ENCODE results near the gene BRINP3. TPM values are rescaled to one million over a fixed set of nuclear protein-coding genes. Genes with fewer than 3 reads are reported as not detected.
"Not testable (repeated sequence)": the region's sequence is repeated elsewhere in the genome, so short reads cannot be mapped to it uniquely, and the experiment has no call there.

Gene BRINP3
- total RNA-seq, 1 donor, result not detected

GRCh38 chr1:190169311-190170067 lies 308.2 kb downstream of the BRINP3 start:
- H3K4me1 ChIP-seq (ENCODE audit: insufficient read depth, low read length), result no peaks in the 10 kb centered on the region
- H3K9me3 ChIP-seq (ENCODE audit: low read depth, low read length), result no peaks in the 10 kb centered on the region
- no peak overlapping the region for H3K4me3 ChIP-seq (ENCODE audit: low read length)
- no peaks in the 10 kb centered on the region for H3K27me3 ChIP-seq (ENCODE audit: insufficient read depth, low read length)

- Histone ChIP-seq H3K9me3 (ENCODE audit: low read depth, low read length) (no peaks in the 10 kb centered on the region), H3K4me3 (ENCODE audit: low read length) (no peak overlapping the region), H3K4me1 (ENCODE audit: insufficient read depth, low read length) (no peaks in the 10 kb centered on the region), H3K27me3 (ENCODE audit: insufficient read depth, low read length) (no peaks in the 10 kb centered on the region)
Observed at GRCh38 chr1:190168893-190169280, 308.8 kb downstream of the BRINP3 start.

- Histone ChIP-seq H3K27me3 (ENCODE audit: insufficient read depth, low read length) (no peaks in the 10 kb centered on the region), H3K4me1 (ENCODE audit: insufficient read depth, low read length) (no peaks in the 10 kb centered on the region), H3K4me3 (ENCODE audit: low read length) (no peak overlapping the region), H3K9me3 (ENCODE audit: low read depth, low read length) (no peaks in the 10 kb centered on the region)
Observed at GRCh38 chr1:190168116-190168892, 309.4 kb downstream of the BRINP3 start.

- no peaks in the 10 kb centered on the region for H3K27me3 ChIP-seq (ENCODE audit: insufficient read depth, low read length)
- H3K4me1 ChIP-seq (ENCODE audit: insufficient read depth, low read length), result no peaks in the 10 kb centered on the region
- H3K4me3 ChIP-seq (ENCODE audit: low read length), result no peak overlapping the region
- peaks cover 5% of the 10 kb centered on the region for H3K9me3 ChIP-seq (ENCODE audit: low read depth, low read length)
Observed at GRCh38 chr1:190159146-190159545, 318.5 kb downstream of the BRINP3 start.

GRCh38 chr1:190154744-190155143 lies 322.9 kb downstream of the BRINP3 start:
- peaks cover 5% of the 10 kb centered on the region for H3K9me3 ChIP-seq (ENCODE audit: low read depth, low read length)
- H3K4me1 ChIP-seq (ENCODE audit: insufficient read depth, low read length), result no peaks in the 10 kb centered on the region
- no peak overlapping the region for H3K4me3 ChIP-seq (ENCODE audit: low read length)
- no peaks in the 10 kb centered on the region for H3K27me3 ChIP-seq (ENCODE audit: insufficient read depth, low read length)

- Histone ChIP-seq H3K4me1 (ENCODE audit: insufficient read depth, low read length) (no peaks in the 10 kb centered on the region), H3K9me3 (ENCODE audit: low read depth, low read length) (no peaks in the 10 kb centered on the region), H3K4me3 (ENCODE audit: low read length) (no peak overlapping the region), H3K27me3 (ENCODE audit: insufficient read depth, low read length) (no peaks in the 10 kb centered on the region)
Observed at GRCh38 chr1:190147616-190148015, 330.0 kb downstream of the BRINP3 start.

GRCh38 chr1:190144650-190145049 lies 333.0 kb downstream of the BRINP3 start:
- Histone ChIP-seq H3K4me3 (ENCODE audit: low read length) (no peak overlapping the region), H3K4me1 (ENCODE audit: insufficient read depth, low read length) (no peaks in the 10 kb centered on the region)

GRCh38 chr1:190140644-190141043 lies 337.0 kb downstream of the BRINP3 start:
- H3K4me1 ChIP-seq (ENCODE audit: insufficient read depth, low read length), result no peaks in the 10 kb centered on the region
- no peak overlapping the region for H3K4me3 ChIP-seq (ENCODE audit: low read length)
- H3K27me3 ChIP-seq (ENCODE audit: insufficient read depth, low read length), result no peaks in the 10 kb centered on the region
- H3K9me3 ChIP-seq (ENCODE audit: low read depth, low read length), result no peaks in the 10 kb centered on the region

More at GRCh38 chr1:190144650-190145049, 333.0 kb downstream of the BRINP3 start:
- no peaks in the 10 kb centered on the region for H3K9me3 ChIP-seq (ENCODE audit: low read depth, low read length)
- H3K27me3 ChIP-seq (ENCODE audit: insufficient read depth, low read length), result no peaks in the 10 kb centered on the region

GRCh38 chr1:190138702-190139101 lies 339.0 kb downstream of the BRINP3 start:
- no peaks in the 10 kb centered on the region for H3K9me3 ChIP-seq (ENCODE audit: low read depth, low read length)

GRCh38 chr1:190138266-190138665 lies 339.4 kb downstream of the BRINP3 start:
- H3K9me3 ChIP-seq (ENCODE audit: low read depth, low read length), result no peaks in the 10 kb centered on the region
- no peak overlapping the region for H3K4me3 ChIP-seq (ENCODE audit: low read length)
- H3K27me3 ChIP-seq (ENCODE audit: insufficient read depth, low read length), result no peaks in the 10 kb centered on the region
- H3K4me1 ChIP-seq (ENCODE audit: insufficient read depth, low read length), result no peaks in the 10 kb centered on the region

More at GRCh38 chr1:190138702-190139101, 339.0 kb downstream of the BRINP3 start:
- H3K27me3 ChIP-seq (ENCODE audit: insufficient read depth, low read length), result no peaks in the 10 kb centered on the region
- no peaks in the 10 kb centered on the region for H3K4me1 ChIP-seq (ENCODE audit: insufficient read depth, low read length)
- no peak overlapping the region for H3K4me3 ChIP-seq (ENCODE audit: low read length)

- Histone ChIP-seq H3K4me3 (ENCODE audit: low read length) (no peak overlapping the region), H3K4me1 (ENCODE audit: insufficient read depth, low read length) (no peaks in the 10 kb centered on the region), H3K27me3 (ENCODE audit: insufficient read depth, low read length) (no peaks in the 10 kb centered on the region), H3K9me3 (ENCODE audit: low read depth, low read length) (no peaks in the 10 kb centered on the region)
Observed at GRCh38 chr1:190129366-190129765, 348.3 kb downstream of the BRINP3 start.

- no peak overlapping the region for H3K4me3 ChIP-seq (ENCODE audit: low read length)
- no peaks in the 10 kb centered on the region for H3K4me1 ChIP-seq (ENCODE audit: insufficient read depth, low read length)
- no peaks in the 10 kb centered on the region for H3K9me3 ChIP-seq (ENCODE audit: low read depth, low read length)
- H3K27me3 ChIP-seq (ENCODE audit: insufficient read depth, low read length), result no peaks in the 10 kb centered on the region
Observed at GRCh38 chr1:190126728-190127127, 350.9 kb downstream of the BRINP3 start.

GRCh38 chr1:190124068-190124467 lies 353.6 kb downstream of the BRINP3 start:
- no peaks in the 10 kb centered on the region for H3K27me3 ChIP-seq (ENCODE audit: insufficient read depth, low read length)
- no peaks in the 10 kb centered on the region for H3K9me3 ChIP-seq (ENCODE audit: low read depth, low read length)
- no peaks in the 10 kb centered on the region for H3K4me1 ChIP-seq (ENCODE audit: insufficient read depth, low read length)
- H3K4me3 ChIP-seq (ENCODE audit: low read length), result no peak overlapping the region

- H3K27me3 ChIP-seq (ENCODE audit: insufficient read depth, low read length); H3K4me3 ChIP-seq (ENCODE audit: low read length); H3K9me3 ChIP-seq (ENCODE audit: low read depth, low read length); H3K4me1 ChIP-seq (ENCODE audit: insufficient read depth, low read length): not testable (repeated sequence)
Observed at GRCh38 chr1:190120564-190120963, 357.1 kb downstream of the BRINP3 start.

GRCh38 chr1:190119683-190120082 lies 358.0 kb downstream of the BRINP3 start:
- Histone ChIP-seq H3K9me3 (ENCODE audit: low read depth, low read length) (no peaks in the 10 kb centered on the region), H3K4me3 (ENCODE audit: low read length) (no peak overlapping the region), H3K27me3 (ENCODE audit: insufficient read depth, low read length) (no peaks in the 10 kb centered on the region), H3K4me1 (ENCODE audit: insufficient read depth, low read length) (no peaks in the 10 kb centered on the region)
